Putamen (tissue), 1 donor: ENCODE results near the gene OOSP4A.
"Not testable (repeated sequence)": the region's sequence is repeated elsewhere in the genome, so short reads cannot be mapped to it uniquely, and the experiment has no call there.

Source experiments
- DNase-seq: peaks from one replicate; pipeline ENCODE4 v3.0.0-alpha.2; 2016; ENCODE audit warnings: low spot score

The OOSP4A gene

GRCh38 chr11:59981106-59981770 is 17.4 kb downstream of the OOSP4A start:
- no peak for DNase-seq

- not testable (repeated sequence) for DNase-seq
Measured at GRCh38 chr11:59982037-59982436, 18.2 kb downstream of the OOSP4A start.

- no peak for DNase-seq
Measured at GRCh38 chr11:59983212-59983611, 19.4 kb downstream of the OOSP4A start.

- DNase-seq = no peak
Measured at GRCh38 chr11:59984368-59984767, 20.5 kb downstream of the OOSP4A start.

- DNase-seq = no peak
Measured at GRCh38 chr11:59990421-59990820, 26.6 kb downstream of the OOSP4A start.

- DNase-seq = no peak
Measured at GRCh38 chr11:59992425-59992824, 28.6 kb downstream of the OOSP4A start.

GRCh38 chr11:59997800-59998199 is 34.0 kb downstream of the OOSP4A start:
- DNase-seq = no peak

- DNase-seq = no peak
Measured at GRCh38 chr11:59999691-60000090, 35.9 kb downstream of the OOSP4A start.

- no peak for DNase-seq
Measured at GRCh38 chr11:60003729-60004128, 39.9 kb downstream of the OOSP4A start.

GRCh38 chr11:60005360-60005759 is 41.5 kb downstream of the OOSP4A start:
- DNase-seq = no peak

- DNase-seq = no peak
Measured at GRCh38 chr11:60016881-60017280, 53.0 kb downstream of the OOSP4A start, which contains the start of gene OOSP4B. Gene OOSP4B, plus strand, starts transcription at chr11:60017181.

- DNase-seq = no peak
Measured at GRCh38 chr11:60018058-60018457, 54.2 kb downstream of the OOSP4A start.
